GM12865 (cell line): ENCODE measurements around the gene PPP2R2C.

Source experiments
- DNase-seq: peaks from one replicate; pipeline ENCODE4 v3.0.0; 2010; ENCODE audit warnings: low read depth
- H3K4me3 ChIP-seq: 2 replicates; pipeline ENCODE4 v1.5.1; 2011; ENCODE audit warnings: mild to moderate bottlenecking, low read depth, low read length, control low read depth
- TF ChIP-seq, protein P1 (sequence below): IDR thresholded peaks from 2 replicates; pipeline ENCODE4 v1.5.1; 2011; ENCODE audit warnings: low read length, control low read depth, low read depth, inconsistent platforms; ENCODE audit not compliant: insufficient read depth; ENCODE audit errors: missing control alignments

PPP2R2C gene

DNA sequence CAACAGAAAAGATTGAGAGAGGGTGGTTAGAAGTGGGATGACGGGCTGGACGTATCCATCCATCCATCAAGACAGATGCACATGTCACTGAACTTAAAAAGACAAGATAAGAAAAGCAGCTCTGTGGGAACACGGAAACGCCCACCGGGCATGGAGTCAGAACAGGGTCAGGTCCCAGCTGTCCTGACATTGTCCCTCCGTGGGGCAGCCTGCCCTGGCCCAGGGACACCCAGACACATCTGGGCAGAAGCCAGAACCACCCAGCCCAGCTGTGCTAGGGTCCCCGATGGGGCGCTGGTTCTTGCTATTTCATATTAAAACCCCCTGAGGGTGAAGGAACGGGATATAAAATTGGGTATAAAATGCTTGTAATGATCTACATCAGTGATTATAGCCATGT lies 88.5 kb downstream of the PPP2R2C start:
- no peak overlapping the region for H3K4me3 ChIP-seq
- no peak for DNase-seq
- TF ChIP-seq, protein P1, sequence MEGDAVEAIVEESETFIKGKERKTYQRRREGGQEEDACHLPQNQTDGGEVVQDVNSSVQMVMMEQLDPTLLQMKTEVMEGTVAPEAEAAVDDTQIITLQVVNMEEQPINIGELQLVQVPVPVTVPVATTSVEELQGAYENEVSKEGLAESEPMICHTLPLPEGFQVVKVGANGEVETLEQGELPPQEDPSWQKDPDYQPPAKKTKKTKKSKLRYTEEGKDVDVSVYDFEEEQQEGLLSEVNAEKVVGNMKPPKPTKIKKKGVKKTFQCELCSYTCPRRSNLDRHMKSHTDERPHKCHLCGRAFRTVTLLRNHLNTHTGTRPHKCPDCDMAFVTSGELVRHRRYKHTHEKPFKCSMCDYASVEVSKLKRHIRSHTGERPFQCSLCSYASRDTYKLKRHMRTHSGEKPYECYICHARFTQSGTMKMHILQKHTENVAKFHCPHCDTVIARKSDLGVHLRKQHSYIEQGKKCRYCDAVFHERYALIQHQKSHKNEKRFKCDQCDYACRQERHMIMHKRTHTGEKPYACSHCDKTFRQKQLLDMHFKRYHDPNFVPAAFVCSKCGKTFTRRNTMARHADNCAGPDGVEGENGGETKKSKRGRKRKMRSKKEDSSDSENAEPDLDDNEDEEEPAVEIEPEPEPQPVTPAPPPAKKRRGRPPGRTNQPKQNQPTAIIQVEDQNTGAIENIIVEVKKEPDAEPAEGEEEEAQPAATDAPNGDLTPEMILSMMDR: no peak

DNA sequence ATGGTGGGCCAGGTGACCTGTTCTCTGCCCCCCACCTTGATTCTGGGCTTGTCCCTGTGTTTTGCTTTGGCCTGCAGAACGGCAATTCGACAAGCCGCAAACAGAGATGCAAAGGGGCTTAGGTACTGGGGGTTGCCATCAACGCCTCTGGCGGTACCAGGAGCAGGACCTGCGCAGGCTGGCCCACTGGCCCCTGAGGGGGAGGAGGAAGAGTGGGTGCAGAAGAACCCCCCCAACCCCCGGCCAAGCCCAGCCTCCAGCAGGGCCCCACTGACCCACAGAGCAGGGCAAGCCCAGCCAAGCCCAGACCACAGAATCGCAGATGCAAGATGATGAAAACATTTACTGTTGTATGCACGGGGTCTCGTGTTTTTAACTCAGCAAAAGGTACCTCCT lies 89.4 kb downstream of the PPP2R2C start:
- no peak overlapping the region for H3K4me3 ChIP-seq
- DNase-seq: no peak
- TF ChIP-seq, protein P1: no peak

DNA sequence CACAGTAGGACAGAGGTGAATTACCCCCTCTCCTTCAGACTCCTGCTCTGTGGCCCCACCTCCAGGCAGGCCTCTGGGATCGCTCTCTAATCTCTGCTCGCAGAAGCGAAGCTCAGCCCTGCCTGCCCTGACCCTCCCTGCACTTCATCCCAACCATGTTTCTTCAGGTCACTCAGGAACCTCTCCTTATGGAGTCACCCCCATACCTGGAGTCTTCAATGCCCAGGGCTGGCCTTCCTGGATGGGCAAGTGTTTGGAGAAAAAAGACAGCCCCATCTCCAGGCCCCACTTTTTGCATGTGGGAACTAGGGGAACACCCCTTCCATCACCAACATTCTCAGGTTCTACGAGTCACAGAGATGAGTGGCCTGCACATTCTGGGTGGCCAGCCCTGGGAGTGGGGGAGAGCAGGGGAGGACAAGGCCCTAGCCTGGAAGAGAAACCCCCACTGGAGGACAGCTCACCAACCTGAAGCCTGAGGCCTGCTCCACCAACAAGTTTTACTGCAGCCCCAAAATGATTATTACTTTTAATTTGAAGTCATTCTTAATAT lies 90.8 kb downstream of the PPP2R2C start:
- H3K4me3 ChIP-seq: no peak overlapping the region
- TF ChIP-seq, protein P1: no peak
- no peak for DNase-seq

DNA sequence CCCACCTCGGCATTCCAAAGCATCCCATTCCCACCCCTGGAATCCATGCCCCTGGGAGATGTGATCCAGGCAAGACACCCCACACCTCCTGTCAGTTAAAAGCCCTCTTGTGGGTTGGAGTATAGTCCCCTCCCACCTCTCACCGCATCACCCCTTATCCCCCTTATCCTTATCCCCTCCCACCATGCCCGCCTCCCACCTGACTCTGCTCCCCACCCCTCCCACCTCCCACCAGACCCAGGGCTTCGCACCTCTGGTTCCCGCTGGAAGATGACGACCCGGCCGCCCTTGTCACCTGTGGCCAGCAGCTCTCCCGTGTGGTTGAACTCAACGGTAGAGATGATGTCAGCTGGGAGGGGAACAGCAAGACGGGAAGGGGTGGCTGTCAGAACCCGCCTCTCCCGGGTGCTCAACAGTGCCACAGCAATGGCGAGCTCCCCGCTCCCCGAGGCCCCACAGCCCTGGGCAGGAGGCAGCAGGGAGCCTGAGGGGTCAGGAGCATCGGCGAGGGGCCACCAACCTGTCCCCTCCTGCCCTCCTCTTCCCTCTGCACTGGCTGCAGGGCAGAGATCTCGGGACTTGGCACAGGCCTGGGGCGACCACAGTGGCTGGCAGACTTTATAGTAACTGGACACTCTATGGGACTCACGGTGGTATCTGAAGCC lies 91.5 kb downstream of the PPP2R2C start:
- H3K4me3 ChIP-seq: no peak overlapping the region
- no peak for DNase-seq

DNA sequence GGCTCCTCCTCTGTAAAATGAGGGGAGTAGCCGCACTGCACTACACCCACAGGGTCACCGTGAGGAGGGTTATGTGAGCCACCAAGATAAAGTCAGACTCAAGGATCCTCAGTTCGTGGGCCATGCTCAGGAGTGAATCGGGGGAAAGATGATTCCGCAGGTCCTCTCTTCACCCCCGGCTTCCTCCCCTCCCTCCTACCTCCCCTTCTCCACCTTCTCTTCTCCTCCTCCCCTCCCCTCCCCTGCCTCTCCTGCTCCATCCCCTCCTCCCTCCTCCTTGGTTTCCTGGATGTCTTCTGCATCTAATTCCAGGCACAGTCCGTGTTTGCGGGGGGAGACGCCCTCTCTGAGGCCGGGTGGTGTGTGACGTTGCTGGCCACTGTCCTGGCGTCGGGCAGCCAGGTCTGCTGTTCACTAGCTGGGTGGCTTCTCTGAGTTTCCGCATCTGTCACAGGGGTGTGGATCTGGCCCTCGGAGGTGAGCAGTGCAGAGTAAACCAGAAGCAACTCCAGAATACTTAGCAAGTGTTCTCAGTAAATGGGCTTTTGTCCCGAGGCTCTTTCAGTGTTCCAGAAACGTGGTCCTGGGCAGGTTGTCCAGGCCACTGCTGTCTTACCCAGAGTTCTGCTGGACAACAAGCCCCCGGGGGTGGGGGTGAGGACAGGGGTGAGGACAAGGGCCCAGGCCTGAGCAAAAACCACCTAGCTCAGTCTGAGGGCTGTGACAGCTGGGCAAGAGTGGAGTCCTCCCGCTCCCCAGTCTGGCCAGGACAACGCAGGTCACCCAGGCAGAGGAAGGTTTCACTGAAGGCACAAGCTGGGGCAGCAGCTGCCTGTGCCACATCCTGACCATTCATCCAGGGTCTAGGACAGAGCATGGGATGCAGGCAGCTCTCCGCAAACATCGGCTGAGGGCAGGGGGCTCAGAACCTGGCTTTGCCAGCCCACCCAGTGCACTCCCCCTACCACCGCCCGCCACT lies 92.4 kb downstream of the PPP2R2C start:
- TF ChIP-seq, protein P1: no peak
- DNase-seq: no peak
- H3K4me3 ChIP-seq: no peak overlapping the region

More for the DNA sequence above, 91.5 kb downstream of the PPP2R2C start:
- TF ChIP-seq, protein P1: no peak

DNA sequence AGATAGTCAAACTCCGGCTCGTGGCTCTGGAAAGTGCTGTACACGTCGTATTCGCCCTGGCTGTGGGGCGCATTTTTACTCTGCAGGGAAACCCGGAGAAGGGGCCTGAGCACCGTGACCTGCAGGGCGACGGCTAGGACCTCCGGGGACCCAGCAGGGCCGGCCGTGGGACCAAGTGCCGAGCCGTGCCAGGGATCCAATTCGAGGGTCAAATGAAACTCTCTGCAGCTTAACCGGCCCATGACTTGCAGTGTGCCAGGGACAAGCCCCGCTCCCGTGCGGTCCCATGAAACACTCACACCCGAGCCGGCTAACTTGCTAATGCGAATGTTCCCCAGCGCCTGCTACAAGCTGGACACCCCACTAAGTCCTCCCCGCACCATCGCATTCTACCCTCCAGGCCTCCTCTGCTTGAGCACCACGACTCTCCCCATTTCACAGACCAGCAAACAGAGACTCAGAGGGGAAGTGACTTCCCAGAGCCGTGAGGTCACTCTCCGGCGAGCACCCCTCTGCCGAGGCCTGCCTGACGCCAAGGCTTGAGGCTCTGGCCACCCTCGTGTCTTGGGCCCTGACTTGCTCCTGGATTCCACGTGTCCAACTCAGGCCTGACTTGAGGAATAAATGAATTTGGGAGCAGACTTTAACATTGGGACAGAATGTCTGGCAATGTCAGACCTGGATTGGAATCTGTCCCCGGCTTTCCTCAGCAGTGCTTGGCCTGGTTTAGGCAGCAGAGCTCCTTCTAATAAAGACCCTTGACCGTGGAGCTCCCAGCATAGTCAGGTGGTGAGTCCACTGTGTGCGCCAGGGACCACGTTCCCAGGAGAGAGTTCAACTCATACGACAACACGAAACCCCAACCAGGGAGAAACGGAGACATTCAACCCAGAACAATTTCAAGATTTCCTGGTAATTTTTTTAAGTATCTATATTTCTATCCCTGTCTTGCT lies 93.6 kb downstream of the PPP2R2C start:
- H3K4me3 ChIP-seq: no peak overlapping the region
- DNase-seq: no peak
- TF ChIP-seq, protein P1: no peak
